Suppressor macrophage treated with lipopolysaccharide for 1 hour (primary cell): ENCODE measurements around the gene PEAK3.

ENCODE experiments used
- DNase-seq, 3 donors: peaks; one replicate each; pipeline ENCODE4 v3.0.0-alpha.2; 2020 to 2022

The PEAK3 gene, protein sequence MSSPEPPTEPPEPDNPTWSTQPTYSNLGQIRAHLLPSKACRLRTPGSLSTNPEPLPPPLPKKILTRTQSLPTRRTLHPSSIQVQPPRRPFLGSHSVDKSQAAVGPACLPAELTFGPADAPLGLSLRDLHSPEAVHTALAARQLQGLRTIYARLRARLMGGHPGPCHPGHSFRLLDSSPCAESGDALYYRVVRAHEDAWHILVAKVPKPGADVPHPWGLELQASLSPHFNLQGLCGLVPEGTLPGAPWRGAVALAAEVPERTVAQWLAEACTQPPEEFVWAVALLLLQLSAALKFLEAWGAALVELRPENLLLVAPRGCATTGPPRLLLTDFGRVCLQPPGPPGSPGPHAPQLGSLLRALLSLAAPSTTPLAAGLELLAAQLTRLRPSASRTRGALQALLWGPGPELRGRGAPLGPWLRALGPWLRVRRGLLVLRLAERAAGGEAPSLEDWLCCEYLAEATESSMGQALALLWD

DNA sequence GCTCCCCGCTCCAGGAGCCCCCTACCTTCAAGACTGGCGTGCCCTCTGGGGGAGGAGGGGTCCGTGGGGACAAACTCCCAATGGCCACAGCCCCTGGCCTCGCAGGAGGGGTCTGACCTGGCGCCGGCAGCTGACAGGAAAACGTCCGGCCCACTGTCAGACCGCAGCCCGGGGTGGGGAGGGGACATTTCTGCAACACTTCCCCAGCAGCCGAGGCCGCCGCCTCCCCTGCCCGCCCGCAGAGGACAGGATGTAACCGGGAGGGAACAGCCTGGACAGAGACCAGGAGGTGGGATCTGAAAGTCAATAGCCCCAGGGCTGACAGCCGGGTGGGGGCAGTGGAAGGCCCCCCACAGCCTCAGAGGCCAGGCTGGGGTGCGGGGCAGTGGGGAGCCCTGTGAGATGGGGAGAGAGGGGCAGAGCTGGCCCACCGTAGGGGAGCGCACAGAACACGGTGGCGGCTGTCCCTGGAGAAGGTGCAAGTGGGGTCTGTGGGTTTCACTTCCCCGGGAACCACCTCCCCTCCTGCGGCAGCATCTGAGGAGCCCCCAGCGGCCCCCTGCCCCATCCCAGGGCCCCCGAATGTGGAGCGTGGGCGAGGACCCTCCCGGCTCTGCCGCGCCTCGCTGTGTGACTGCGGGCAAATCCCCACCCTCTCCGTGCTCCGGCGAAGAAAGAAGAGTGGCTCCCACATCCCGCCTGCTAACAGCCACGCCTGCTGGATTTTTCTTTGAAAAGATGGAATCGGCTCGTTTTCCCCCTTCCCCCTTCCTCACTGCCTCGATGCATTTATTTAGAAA is at the start of gene PEAK3:
Gene PEAK3, minus strand, starts transcription at position 114 of the 800 bp plus-strand sequence. CDS start 1,244 bp downstream, outside the sequence.
- DNase-seq = peak; percentile 80 to 87 (median 80)

DNA sequence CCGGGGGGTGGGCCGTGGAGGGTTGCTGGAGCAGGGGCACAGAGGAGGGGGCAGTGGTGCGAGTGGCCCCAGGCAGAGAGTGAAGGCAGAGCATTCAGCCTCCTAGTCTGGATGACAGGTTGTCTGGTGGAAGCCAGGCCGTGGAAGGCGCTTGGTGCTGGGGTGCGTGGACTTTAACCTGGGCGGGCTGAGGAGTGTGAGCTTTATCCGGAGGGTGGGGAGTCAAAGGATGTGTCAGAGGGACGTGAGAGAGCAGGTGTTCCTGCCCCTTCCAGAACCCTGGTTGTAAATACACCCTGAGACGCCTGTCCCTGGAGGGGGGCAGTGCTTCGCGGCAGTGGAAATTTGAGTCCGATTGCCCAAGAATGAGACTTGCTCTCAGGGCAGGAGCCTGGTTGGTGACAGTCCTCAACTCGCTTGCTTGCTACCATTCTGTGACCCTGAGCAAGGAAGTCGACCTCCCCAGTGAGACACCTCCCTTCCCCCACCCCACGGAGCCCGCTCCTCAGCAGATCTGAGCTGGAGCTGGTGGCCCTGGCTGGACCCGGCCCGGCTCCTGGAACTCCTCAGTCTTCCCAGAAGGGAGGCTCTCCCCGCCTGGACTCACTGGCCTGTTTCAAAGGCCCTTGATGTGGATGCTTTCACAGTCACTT is 48.8 kb upstream of the PEAK3 start:
- DNase-seq = no peak

DNA sequence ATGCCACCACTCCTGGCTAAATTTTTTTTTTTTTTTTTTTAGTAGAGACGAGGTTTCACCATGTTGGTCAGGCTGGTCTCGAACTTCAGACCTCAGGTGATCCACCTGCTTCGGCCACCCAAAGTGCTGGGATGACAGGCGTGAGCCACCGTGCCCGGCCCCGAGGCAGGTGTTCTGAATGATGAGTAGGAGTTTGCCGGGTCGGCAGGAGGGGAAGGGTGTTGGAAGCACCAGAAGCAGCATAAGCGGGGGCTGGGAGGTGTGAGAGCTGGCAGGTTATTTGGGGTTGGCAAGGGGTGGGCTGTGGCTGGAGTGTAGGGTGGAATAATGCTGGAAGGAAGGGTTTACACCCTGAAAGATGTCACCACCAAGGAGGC is 48.3 kb upstream of the PEAK3 start:
- no peak for DNase-seq

DNA sequence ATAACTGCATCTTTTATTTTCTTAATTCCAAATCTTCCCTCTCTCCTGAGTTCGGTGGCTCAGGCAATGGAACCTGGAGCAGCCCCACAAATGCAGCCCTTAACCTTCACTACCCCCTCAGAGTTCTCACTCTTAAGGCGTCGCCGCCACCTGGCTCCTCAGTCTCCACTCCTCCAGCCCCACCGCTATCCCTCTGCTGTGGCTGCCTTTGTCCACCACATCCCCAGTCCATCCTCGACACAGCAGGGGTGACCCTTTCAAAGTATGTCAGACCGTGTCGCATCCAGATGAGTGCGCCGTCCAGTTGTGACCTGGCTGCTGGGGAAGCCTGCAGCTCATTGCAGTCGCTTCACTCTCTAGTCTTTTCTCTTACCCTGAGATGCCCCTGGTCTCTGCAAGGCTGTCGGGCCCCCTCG is 47.5 kb upstream of the PEAK3 start:
- DNase-seq = no peak

DNA sequence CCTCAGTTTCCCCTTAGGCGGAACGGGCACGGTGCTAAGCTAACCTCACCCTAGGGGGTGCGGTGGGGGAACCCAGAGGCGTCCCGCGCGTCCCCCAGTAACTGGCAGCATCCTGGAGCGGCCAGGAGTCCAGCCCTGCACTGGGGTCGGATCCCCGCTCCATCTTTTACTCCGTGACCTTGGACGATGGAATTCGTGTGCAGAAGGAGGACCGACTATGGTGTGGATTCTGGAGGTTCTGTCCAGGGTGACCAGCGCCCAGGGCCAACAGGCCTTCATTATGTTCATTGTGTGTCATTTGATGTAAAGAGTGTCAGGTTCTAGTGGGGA is 47.1 kb upstream of the PEAK3 start:
- no peak for DNase-seq

DNA sequence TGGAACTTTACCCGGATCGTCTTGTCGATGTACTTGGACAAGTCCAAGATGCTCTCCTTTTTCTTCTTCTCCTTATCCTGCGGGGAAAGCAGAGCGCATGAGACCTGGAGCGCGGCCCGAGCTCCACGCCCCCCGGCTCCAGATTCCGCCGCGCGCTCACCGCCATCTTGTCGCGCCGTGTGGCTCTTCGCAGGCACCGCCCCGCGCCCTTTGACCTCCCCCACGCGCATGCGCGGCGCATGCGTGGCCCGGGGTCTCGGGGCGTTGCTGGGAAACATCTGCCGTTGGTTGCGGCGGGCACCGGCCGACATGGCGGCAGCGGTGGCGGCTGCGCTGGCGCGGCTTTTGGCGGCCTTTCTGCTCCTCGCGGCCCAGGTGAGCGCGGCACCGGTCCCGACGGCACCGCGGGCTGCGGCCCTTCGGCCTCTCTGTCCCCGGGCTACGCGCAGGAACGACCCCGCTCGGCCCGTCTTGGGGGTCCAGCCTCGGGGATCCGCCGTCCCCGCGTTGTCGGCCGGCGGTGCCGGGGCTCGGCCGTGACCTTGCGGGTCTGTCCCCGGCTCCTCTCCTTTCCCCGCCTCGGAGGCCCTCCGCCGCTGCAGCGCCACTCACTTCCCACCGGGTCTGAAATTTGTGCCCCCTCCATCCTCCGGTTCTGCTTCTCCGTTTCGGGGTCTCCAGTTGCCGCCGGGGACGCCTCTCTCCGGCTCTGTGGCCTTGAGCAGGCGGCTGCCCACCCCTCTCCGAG is 46.6 kb upstream of the PEAK3 start, which contains the start of the genes LSM7 and SPPL2B:
Gene LSM7, minus strand, starts transcription at position 186 of the 748 bp plus-strand sequence. Its CDS starts 20 bp downstream, at position 166.
Gene SPPL2B, plus strand, starts transcription at position 284 of the 748 bp plus-strand sequence. Its CDS starts 26 bp downstream, at position 310.
- DNase-seq = peak; percentile 95 to 98 (median 98)

DNA sequence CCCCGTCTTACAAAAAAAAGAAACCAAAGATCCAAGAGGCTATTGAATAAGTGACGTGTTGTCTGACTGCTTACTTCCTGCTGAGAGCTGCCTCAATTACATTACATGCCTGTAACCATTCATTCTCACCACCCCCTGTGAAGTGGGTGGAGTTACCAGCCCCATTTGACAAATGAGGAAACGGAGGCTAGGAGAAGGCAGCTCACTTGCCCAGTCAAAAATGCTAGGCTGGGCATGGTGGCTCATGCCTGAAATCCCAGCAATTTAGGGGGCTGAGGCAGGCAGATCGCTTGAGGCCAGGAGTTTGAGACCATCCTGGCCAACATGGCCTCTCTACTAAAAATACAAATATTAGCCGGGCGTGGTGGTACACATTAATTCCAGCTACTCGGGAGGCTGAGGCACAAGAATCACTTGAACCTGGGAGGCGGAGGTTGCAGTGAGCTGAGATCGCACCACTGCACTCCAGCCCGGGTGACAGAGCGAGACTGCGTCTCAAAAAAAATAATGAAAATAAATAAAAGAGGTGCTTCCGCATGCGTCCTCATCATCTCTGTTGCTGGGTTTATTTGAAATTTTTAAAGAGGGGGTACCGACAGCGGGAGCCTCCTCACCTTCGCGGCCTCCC is 45.9 kb upstream of the PEAK3 start:
- peak; percentile 90 to 95 (median 93) for DNase-seq

DNA sequence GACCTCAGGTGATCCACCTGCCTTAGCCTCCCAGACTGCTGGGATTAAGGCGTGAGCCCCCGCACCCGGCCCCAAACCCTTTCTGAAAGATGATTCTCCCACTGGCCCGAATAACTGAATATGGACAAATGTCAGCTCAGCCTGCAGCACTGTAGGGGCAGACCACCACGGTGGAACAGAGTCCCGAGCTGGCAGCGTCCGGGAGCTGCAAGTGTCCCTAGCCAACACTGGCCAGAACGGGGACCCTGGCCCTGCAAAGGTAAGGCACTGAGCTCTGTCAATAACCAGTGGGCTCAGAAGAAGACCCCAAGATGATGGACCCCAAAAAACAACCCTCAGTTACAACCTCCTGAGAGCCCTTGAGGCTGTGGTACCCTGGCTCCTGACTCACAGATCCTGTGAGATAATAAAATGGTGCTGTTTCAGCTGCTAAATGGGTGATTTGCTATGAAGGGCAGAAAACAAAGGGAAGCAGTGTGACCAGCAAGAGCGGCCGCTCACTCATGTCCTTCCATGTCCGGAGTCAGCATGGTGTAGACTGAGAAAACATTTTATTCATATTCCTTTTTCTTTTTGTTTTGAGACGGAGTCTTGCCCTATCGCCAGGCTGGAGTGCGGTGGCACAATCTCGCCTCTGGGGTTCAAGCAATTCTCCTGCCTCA is 44.9 kb upstream of the PEAK3 start:
- no peak for DNase-seq

DNA sequence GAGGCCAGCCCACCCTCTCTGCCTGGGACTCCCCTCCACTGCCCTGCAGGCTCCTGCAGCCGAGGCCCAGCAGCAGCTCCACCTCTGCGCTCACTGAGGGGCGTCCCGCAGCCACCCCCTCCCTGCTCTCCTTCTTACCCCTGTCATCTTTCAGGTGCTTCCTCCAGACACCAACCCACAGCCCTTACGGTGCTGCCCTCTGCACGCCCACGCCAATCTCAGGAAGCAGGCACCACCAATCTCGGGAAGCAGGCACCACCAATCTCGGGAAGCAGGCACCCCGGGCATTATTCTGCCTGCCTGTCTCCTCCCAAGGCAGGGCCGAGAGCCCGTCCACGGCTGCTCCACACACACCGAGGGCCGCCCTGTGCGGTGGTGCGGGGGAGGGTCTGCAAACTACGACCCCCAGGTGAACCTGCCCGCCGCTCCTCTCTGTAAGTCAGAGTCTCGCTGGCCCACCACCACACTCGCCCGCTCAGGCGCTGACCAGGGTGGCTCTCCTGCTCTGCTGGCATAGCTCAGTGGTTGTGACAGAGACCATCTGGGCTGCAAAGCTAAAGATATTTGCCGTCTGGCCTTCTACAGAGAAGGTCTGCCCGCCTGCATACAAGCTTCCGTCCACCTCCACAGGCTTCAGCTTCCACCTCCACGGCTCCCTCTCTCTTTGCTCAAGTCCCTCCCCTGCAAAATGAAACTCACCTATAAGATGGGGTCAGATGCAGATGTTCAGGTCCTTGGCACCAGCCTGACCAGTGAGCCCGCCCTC is 43.5 kb upstream of the PEAK3 start:
- no peak for DNase-seq

DNA sequence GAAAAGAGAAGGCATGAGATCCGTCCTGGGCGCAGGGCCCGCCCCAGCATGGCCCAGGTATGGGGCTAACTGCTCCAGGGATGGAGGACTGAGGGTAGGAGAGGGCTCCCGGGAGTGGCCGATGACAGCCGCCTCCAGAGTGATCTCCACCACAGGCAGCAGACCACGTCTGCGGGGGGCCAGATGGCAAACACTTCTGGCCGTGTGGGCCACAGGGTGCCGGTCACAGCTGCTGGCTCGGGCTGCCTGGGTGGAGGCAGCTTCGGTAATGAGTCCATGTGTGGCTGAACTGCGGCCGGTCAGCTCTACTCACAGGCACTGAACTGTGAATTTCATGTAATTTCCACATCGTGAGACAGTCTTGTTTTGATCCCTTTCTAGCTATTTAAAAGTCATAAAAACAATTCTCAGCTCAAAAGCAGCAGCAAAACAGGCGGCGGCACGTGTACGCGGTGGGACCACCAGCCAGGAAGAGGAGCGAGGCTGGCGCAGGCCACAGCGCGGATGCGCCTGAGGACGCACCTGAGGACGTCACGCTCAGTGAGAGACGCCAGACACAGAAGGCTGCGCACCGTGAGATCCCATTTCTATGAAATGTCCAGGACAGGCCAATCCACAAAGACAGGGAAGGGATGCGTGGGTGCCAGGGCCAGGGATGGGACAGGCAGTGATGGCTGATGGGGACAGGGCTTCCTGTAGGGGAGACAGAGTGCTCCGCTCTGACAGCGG is 42.4 kb upstream of the PEAK3 start:
- no peak for DNase-seq

DNA sequence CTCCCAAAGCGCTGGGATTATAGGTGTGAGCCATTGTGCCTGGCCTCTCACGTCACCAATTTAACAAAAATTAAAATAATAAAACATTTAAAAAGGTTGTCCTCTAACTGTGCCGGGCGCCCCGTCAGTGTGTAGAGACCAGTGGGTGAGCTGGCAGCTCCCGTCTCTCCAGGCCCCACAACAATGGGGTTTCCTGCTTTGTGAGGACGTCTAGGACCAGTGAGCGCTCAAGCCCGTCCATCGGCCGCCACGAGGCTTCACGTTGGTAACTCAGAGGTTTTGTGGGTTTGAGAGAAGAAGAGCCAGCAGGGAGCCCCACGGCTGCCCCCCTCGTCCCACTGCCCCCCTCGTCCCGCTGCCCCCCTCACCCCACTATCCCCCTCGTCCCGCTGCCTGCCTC is 41.7 kb upstream of the PEAK3 start:
- DNase-seq = no peak

DNA sequence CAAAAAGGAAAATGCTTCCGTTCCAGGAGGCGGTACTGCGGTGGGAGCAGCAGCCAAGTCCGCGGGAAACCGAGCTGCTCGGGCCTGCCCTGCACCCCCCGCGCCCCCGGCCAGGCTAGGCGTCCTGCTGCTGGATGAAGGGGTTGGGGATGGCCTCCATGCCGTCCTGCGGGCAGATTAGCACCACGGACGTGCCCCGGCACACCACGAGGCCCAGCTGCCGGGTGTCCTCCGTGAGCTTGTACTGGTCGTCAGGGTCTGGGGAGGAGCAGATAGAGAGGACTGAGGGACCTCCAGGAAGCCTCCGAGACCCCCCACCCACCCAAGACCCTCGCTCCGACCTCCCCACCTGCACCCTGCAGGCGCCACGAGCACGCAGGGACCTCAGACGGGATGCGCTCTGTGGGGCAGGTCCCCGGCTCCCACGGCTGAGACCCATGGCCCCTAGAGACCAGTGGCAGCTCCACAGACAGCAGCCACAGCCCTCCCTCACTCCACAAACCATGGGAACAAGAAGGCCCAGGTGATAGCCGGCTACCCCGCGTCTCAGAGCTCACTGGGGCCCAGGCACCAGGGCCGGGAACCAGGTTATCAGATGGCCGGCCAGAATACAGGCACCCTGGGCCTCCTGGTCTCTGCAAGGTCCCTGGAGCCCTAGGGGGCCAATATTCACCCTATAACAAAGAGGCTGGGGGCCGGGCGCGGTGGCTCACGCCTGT is 39.7 kb upstream of the PEAK3 start:
- DNase-seq = no peak

DNA sequence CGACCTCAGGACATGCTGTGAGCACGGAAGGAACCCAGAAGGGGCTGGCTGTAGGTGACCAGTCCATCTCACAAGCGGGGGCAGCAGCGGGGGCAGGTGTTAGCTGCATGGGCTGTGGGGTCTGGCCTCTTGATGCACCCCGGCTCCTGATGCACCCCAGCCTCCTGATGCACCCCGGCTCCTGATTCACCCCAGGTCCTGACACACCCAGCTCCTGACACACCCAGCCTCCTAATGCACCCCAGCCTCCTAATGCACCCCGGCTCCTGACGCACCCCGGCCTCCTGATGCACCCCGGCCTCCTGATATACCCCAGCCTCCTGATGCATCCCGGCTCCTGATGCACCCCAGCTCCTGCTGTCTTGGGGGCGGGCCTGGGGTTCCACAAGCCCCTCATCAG is 39.0 kb upstream of the PEAK3 start:
- DNase-seq = no peak

DNA sequence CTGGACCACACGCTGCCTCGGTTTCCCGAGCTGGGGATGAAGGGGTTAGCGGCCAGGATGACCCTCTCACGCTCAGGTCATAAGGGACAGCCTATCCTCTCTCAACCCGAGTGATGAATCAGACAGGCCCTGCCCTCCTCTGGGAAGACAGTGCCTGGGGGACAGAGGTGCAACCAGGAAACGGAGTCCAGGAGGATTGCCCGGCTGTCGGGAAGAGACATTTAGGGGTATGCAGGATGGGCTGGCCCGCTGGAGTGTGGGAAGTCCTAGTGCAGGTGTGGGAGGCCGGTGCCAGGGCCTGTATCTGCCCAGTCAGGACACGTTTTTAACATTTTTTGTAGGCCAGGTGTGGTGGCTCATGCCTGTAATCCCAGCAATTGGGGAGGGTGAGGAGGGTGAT is 38.1 kb upstream of the PEAK3 start:
- DNase-seq = no peak

DNA sequence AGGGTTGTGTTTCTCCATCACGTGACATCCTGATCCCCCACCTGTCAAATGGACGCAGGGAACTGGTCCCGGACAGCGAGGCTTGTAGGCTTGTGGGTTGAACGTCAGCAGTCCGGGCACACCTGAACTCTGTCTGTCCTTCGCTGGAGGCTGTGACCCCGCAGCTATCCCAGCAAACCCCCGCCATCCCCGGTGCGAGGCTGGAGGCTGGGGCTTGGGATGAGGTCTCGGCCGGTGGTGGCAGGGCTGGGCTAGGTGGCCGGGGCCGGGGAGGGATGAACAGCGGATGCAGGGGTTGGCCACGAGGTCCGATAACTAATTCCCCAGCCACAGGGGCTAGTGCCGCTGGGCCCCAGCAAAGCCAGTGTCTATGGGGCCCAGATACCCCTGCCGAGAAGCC is 37.6 kb upstream of the PEAK3 start:
- no peak for DNase-seq

DNA sequence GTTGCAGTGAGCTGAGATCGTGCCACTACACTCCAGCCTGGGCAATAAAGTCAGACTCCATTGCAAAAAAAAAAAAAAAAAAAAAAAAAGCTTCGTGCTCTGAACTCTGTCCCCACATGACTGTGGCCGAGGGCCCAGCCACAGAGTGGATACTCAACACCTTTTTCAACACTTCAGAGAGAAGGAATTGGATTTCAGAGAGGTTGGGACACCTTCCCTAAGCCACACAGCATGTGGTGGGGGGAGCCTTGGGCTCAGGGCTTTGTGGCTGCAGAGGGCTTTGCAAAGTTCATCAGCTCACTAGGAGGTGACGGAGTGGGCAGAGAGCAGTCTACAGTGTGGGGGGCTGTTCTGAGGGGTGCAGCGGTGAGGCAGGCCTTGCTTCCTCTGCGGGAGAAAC is 36.9 kb upstream of the PEAK3 start:
- no peak for DNase-seq

DNA sequence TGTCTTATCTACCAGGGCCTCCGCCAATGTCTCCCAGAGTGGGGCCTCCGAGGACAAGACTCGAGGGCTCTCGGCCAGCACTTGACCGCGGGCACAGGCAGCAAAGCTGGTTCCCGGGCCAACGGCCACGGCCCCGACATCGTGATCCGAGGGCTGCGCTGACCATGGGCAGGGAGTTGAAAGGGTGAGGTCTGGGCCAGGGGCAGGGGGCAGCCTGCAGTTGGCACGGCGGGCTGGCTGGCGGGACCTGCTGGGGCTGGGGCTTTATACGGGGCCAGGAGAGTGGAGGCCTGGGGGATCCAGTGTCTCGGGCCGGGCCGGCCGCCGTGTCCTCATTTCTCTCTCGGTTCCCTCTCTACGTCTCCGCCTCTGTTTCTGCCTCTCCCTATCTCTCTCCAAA is 35.8 kb upstream of the PEAK3 start:
- no peak for DNase-seq

DNA sequence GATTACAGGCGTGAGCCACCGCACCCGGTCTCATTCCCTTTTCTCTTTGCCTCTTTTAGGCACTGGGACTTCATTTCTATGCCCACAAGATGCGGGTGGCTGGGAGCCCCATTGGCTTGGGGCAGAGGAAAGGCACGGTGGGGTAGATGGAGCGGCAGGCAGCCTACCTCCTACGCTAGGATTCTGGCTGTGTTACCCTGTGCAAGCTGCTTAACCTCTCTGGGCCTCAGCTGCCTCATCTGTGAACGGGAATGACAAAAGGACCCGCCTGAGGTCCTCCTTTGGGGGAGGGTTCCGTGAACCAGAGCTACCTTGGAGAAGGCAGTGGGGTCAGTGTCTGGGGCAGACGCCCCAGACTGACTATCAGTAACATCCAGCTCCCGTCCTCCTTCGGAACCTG is 35.3 kb upstream of the PEAK3 start:
- no peak for DNase-seq

DNA sequence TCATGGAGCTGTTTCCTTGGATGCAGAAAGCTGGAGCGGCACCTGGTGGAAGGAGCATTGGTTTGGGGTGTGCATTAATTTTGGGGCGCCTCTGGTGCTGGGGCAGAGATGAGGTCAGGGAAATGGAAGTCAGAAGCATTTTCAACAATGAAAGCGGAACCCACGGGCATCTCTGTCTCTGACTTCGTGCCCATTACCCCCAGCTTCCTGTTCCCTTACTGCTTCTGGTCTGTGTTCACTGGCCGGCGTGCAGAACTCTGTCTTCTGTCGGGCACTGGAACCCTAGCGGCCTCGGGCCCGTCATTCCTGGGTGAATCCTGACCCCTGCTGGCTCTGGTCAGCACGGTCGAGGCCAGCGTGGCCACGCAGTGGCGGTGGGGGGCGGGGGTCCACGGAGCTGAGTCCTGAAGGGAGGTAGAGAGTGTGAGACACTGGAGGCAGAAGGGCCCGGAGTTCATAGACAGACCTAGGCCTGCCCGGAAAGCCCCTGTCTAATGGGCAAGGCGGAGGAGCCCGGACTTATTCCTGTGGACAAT is 33.9 kb upstream of the PEAK3 start:
- peak; percentile 87 to 94 (median 92) for DNase-seq
